GM21526 (cell line): ENCODE data around the gene INKA2.

Experiments used
- ATAC-seq: cut with Tn5 transposase; IDR thresholded peaks from one replicate; pipeline ENCODE4 v1.9.1; 2021; ENCODE audit warnings: moderate library complexity; ENCODE audit not compliant: unreplicated experiment, low FRiP score

Gene INKA2

DNA sequence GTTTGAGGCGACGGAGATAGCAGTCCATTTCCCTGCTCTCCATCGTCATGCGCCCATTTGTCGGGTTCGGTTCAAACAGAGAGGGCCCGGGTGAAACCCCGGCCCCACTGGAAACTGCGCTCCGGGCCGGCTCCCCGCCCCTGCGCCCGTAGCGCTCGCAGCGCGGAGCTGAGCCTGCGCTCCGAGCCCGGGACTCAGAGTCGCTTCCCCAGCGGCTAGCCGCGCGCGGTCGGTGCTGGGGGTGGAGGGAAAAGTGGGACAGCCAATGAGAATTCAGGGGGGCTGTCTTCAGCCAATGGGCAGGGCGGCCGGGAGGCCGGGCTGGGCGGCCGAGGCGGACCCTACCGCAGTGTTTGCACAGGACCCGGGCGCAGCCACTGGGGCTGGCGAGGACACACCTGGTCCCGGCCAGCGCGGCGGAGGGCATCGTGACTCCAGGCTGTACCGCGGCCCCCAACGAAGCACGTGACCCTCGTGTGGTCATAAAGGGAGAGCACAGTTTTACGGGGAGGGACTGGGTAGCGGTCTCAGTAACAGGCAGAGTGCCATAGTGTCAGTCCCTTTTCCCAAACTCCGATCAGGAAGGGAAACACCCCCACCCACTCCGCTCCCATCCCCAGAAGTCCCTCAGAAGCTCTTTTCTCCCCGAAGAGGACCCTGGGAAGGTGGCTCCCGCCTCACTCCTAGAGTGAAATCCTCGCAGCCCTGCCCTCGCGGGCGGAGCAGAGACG, at the start of gene INKA2:
Gene INKA2 (minus strand): TSS at position 202 of the 731 bp plus-strand sequence. CDS start 153 bp downstream, at position 49.
- peak; percentile 76 for ATAC-seq

GRCh38 chr1:111786669-111787207, 47.5 kb upstream of the INKA2 start:
- ATAC-seq = no peak

DNA sequence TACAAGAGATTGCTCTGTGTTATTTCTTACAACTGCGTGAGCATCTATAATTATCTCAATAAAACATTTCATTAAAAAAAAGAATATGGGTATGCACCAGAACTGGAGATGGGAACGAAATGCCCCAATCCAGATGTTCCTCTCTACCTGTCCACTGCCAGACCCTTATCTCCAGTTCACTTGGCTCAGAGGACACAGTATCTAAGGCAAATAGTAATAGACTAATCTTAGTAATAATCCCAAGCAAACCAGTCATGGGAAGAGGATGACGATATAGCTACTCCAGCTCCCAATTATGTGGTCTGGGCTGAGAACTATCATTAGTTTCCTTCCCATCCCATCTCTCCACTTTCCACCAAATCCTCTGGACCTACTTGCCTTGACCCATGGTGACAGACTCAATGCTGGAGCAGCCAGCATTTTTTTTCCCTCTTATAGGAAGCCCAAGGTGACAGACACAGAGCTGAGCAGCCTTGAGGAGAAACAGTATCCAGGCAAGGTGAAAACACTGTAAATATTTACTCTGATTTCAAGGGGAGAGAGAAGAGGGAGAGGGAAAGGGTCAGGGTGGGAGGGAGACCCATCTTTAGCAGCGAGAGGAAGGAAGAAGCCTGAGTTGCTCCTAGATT, 45.2 kb upstream of the INKA2 start:
- ATAC-seq = no peak

DNA sequence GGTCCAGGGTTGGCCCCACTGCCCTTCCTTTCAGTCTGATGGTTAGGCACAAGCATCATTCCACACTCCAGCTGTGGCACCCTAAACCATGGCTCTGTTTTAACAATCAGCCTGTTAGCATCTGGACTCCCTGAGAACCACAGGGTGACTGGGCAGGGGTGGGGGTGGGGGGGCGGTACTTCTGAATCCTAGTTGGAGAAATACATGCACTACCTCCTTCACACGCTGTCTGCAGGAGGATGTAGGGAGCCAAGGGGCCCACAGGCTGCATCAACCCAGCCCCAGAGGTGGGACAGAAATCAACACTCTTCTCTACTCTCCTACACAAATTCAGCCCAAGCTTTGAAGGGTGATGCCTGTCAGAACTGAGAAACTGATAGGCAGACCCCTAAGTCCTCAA, 40.4 kb upstream of the INKA2 start:
- ATAC-seq = no peak

DNA sequence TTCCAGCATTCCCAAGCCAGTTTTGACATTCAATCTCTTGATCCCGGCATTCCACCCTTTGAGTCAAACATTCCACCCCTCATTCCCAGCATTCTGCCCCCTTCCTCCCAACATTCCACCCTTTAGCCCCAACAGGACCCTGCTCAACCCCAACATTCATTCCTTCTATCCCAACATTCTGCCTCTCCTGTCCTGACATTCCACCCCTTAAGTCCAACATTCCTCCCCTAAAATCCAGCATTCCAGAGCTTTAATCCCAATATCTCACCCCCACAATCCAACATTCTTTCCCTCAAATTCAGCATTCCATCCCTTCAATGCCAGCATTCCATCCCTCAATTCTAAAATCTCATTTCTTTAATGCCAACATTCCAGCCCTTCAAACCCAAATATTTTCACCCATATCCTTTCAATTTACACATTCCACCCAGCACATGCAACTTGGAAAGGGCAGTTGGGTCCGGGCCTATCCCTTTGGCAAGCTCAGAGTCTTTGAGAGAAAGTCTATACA, 39.4 kb upstream of the INKA2 start:
- ATAC-seq = no peak

DNA sequence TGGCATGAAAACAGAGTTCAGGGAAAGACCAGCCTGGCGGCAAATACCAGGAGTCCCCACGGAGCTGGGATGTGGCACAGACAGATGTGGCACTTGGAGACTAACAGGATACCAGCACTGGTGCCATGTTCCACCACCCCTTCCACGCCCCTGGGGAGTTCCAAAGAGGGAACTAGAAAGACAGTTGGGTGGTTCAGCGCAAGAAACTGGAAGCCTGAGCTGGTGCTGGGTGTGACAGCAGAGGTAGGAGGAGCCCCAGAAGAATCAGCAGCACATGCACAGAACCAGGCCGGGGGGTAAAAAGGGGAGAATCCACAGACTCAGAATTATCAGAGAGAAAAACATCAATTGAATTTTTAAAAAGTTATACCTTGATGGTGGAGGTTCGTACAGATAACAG, 38.9 kb upstream of the INKA2 start:
- ATAC-seq = no peak

DNA sequence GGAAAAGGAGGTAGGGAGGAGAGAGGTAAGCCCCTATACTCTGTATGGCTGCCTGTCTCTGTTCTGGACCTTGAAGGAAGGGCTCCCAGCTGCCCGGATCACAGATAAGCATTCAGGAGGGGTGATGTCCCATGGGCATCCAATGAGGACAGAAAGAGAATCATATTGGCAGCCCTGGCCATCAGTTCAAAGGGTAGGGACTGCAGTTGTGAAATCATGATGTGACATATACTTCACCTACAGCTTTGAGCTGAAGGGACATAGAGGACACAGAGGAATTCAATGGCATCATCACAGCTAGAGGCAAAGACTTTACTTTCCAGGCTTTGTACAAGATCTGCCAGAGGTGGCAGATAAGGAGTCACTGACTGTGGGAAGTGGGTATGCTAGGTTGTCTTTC, 38.1 kb upstream of the INKA2 start:
- ATAC-seq = no peak

DNA sequence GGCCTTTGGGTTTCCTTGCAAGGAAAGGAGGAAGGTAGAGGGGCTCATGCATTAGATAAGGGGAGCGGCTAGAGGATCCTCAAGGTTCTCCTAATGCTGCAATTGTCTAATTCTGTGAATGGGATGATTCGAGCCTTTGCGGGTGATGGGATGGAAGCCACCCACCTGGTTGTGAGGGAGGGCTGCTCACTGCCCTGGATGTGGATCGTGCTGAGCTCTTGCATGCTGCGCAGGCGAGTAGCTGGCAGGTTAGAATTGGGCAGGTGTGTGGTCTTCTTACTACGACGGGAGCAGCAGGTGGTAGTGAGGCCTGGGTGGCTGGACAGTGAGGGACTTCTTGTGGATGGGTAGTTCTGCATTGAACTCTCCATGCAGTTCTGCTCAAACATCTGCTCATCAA, 37.7 kb upstream of the INKA2 start:
- no peak for ATAC-seq

- ATAC-seq = no peak
These were observed 37.2 kb upstream of the INKA2 start for GRCh38 chr1:111776391-111776790.

DNA sequence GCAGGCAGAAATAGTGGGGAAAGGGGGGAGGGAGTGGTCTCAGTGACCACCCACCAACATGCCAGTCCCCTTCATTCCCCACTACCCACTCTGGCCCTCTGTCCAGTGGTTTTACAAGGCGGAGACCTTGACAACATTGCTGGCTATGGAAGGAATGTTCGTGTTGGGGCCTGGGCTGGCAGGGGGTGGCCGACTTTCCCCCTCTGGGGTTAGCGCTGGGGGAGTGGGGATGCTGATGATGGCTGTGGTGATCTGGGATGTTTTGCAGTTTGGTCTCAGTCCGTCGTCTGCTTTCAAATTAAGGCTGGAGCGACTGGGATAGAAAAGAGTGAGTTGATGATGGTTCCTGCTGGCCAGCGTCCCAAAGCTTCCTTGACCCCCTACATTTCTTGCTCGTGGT, 36.8 kb upstream of the INKA2 start:
- no peak for ATAC-seq

DNA sequence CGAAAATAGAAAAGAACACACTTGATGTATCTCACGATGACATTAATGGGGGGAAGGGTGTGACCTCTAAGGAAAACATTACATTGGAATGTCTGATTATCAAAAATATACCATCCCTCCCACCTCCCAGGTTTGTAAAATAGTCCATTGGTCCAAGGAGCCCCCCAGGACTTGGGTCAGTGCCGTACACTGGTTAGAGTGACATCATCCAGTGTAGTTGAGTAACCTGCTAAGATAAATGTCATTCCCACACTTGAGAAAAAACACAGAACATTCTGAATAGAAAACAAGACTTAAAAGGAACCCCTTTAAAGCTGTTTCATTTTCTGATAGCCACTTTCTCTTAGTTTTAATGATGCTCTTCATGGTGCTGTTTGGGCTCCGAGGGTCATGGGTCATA, 31.7 kb upstream of the INKA2 start:
- ATAC-seq = no peak

DNA sequence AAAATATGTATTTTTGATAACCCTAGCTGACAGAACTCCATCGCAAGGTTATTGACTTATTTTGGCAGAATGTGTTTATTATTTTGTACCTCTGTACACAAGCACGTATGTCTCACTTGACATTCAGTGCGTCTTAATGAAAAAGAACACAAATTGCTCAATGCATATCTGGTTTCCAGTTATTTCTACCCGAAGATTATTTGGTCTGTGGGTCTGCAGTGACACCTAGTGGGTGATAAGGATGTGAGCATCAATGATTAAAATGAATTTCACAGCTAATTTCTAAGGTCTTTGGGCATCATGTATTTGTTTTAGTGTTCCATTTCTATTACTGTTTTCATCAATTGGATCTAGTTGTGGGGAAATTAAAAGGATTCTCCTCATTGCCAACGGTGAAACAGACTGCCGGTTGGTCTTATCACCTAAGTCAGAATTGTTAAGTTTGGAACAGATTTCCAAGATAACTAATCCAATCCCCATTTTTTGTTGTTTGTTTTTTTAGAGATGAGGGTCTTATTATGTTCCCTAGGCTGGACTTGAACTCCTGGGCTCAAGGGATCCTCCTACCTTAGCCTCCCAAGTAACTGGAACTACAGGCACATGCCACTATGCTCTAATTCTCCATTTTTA, 30.4 kb upstream of the INKA2 start:
- no peak for ATAC-seq

DNA sequence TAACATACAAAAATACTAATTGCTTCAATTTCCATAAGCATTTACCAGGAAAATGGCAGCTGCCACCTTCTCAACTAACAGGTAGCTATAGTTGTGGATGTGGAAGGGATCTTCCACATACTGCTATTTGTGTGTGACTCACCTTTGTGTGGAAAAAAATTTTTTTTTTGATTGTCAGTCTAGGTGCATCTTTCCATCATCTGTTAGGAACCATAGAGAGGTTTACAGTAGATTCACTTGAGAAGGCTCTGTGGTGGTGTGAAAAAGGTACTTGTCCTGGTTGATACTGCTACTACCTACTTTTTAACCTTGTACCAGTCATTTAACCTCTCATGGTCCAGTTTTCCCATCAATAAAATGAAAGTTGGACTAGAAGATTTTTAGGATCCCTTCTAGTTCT, 29.4 kb upstream of the INKA2 start:
- ATAC-seq = no peak

DNA sequence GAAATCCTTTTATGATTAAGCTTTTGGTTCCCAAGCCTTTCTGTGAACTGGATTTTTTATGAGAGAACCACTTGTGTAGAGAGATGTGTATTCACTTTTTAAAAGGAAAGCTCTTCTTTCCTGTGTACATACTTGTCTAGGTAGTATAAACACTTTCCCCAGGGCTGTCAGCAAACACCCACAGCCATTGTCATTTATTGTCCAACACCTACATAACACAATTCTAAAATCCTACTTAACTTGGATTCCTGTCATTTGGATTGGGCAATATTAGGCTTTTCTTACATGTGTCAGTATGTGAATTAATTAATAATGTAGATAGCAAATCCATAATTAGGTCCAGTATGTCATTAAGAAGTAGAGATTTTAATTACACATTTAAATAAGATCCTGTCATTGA, 28.8 kb upstream of the INKA2 start:
- ATAC-seq = no peak

DNA sequence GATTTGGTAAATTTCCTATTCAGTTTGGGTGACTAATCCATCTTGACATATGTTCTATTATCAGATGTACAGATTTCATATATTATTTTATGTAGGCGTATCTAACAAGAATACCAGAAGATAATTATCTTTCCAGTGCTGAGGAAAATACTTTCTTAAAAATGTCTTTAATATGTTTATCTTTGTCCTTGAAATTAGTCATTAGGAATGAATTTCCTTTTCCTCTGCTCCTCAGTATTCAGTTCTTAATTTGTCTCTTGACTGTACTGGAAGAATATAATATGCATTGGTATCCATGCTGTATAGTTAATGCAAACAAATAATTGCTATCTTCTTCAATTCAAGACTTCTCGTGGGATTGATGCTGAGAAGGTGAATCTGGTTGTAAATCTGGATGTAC, 23.1 kb upstream of the INKA2 start:
- no peak for ATAC-seq

- no peak for ATAC-seq
These were observed 22.5 kb upstream of the INKA2 start for GRCh38 chr1:111761717-111762116.

GRCh38 chr1:111758373-111758772, 19.2 kb upstream of the INKA2 start:
- no peak for ATAC-seq

DNA sequence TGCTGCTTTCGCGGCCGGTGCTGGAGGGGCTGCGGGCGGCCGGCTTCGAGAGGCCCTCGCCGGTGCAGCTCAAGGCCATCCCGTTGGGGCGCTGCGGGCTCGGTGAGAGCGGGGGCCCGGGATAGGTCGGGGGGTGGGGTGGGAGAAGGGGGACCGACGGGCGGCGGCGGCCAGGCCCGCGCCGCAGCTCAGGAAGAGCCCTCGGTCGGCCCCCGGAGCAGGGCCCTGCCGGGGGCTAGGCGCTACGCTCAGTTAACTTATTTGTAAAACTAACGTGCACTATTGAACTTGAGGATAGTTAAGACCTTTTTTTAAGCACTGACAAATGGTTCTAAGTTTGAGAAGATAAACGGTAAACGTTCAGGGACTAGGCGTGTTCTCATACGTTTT, 16.9 kb upstream of the INKA2 start:
- ATAC-seq = peak; percentile 17

DNA sequence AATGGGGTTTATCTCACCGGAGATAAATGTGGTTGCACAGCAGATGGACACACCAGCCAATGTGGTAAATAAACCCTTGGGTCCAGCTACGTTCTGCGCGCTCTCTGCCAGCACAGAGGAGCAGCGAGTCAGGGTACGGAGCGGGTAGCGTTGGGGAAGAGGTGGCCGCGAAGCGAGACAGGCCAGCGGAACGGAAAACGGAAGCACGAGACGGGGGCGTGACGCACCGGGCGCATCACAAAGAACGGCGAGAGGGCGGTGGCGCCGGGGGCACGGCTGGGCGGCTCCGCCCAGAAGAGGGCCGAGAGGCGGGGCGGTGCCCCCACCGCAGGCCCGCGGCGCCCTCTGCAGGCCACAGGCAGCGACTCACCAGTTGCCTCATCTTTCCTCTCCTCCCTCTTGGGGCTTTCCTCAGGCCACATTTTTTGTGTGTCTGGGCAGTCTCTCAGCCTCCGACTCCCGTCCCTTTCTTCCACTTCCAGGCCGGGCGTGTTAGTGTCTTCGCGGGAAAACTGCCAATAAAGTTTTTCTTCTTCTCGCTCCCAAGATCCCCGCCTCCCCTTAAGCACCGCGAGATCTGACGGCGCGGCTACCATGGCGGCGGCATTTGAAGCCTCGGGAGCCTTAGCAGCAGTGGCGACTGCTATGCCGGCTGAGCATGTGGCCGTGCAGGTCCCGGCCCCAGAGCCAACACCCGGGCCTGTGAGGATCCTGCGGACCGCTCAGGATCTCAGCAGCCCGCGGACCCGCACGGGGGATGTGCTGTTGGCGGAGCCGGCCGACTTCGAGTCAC, 16.3 kb upstream of the INKA2 start, which contains the start of gene DDX20:
Gene DDX20 (plus strand): TSS at position 571 of the 793 bp plus-strand sequence. CDS start 24 bp downstream, at position 595.
- peak; percentile 84 for ATAC-seq

- ATAC-seq = no peak
These were observed 15.8 kb upstream of the INKA2 start for GRCh38 chr1:111754984-111755330.
